H9 (cell line): ENCODE data around the gene PPFIA2. TPM values are rescaled to one million over a fixed set of nuclear protein-coding genes. Genes with fewer than 3 reads are reported as not detected.

Source experiments
- DNase-seq: peaks from one replicate; pipeline ENCODE4 v3.0.0-alpha.2; 2017
- H2AFZ ChIP-seq: one replicate; pipeline ENCODE4 v1.6.1; 2013; ENCODE audit warnings: mild to moderate bottlenecking, low read length, control low read depth, moderate library complexity
- H2AK5ac ChIP-seq: 2 replicates; pipeline ENCODE4 v1.6.1; 2013; ENCODE audit warnings: low read length, control low read depth, mixed read lengths; ENCODE audit not compliant: insufficient read length
- H2BK120ac ChIP-seq: one replicate; pipeline ENCODE4 v1.6.1; 2013; ENCODE audit warnings: low read depth, mild to moderate bottlenecking, low read length, control low read depth, inconsistent platforms; ENCODE audit not compliant: poor library complexity, severe bottlenecking
- H2BK12ac ChIP-seq: 2 replicates; pipeline ENCODE4 v1.6.1; 2013; ENCODE audit warnings: low read length, control low read depth, mixed read lengths, low read depth; ENCODE audit not compliant: insufficient read length
- H2BK15ac ChIP-seq: 2 replicates; pipeline ENCODE4 v1.6.1; 2013; ENCODE audit warnings: low read depth, low read length, control low read depth
- H2BK20ac ChIP-seq: one replicate; pipeline ENCODE4 v1.6.1; 2013; ENCODE audit warnings: low read depth, mild to moderate bottlenecking, low read length, control low read depth, inconsistent platforms; ENCODE audit not compliant: poor library complexity, severe bottlenecking
- H2BK5ac ChIP-seq: 2 replicates; pipeline ENCODE4 v1.6.1; 2013; ENCODE audit warnings: low read length, control low read depth, mixed read lengths; ENCODE audit not compliant: insufficient read length
- H3K14ac ChIP-seq: 2 replicates; pipeline ENCODE4 v1.6.1; 2013; ENCODE audit warnings: low read length, control low read depth; ENCODE audit not compliant: insufficient read depth
- H3K18ac ChIP-seq: 2 replicates; pipeline ENCODE4 v1.6.1; 2013; ENCODE audit warnings: low read depth, mild to moderate bottlenecking, mixed read lengths, low read length, control low read depth; ENCODE audit not compliant: insufficient read length
- H3K23ac ChIP-seq: 2 replicates; pipeline ENCODE4 v1.6.1; 2013; ENCODE audit warnings: low read length, control low read depth, mixed read lengths, low read depth; ENCODE audit not compliant: insufficient read length
- H3K23me2 ChIP-seq: 2 replicates; pipeline ENCODE4 v1.6.1; 2013; ENCODE audit warnings: low read depth, mild to moderate bottlenecking, mixed read lengths, low read length, control low read depth; ENCODE audit not compliant: insufficient read length, poor library complexity, severe bottlenecking
- H3K27ac ChIP-seq: 2 replicates; pipeline ENCODE4 v1.5.1; 2013; ENCODE audit warnings: low read length, control low read depth, mixed read lengths, low read depth; ENCODE audit not compliant: insufficient read length
- H3K27me3 ChIP-seq: 2 replicates; pipeline ENCODE4 v1.6.1; 2013; ENCODE audit warnings: low read length, control low read depth, inconsistent platforms; ENCODE audit not compliant: insufficient read depth
- H3K4ac ChIP-seq: 2 replicates; pipeline ENCODE4 v1.6.1; 2013; ENCODE audit warnings: low read depth, mild to moderate bottlenecking, control low read depth, inconsistent platforms, low read length, moderate library complexity
- H3K4me1 ChIP-seq: 2 replicates; pipeline ENCODE4 v1.6.1; 2013; ENCODE audit warnings: low read length, control low read depth, inconsistent platforms; ENCODE audit not compliant: insufficient read depth
- H3K4me2 ChIP-seq: 2 replicates; pipeline ENCODE4 v1.6.1; 2013; ENCODE audit warnings: low read length, control low read depth, mixed read lengths; ENCODE audit not compliant: insufficient read length, insufficient read depth
- H3K56ac ChIP-seq: 2 replicates; pipeline ENCODE4 v1.6.1; 2013; ENCODE audit warnings: low read depth, mild to moderate bottlenecking, mixed read lengths, low read length, control low read depth; ENCODE audit not compliant: insufficient read length
- H3K79me1 ChIP-seq: 2 replicates; pipeline ENCODE4 v1.6.1; 2013; ENCODE audit warnings: low read depth, mild to moderate bottlenecking, moderate library complexity, low read length, control low read depth, inconsistent platforms; ENCODE audit not compliant: insufficient read depth, poor library complexity, severe bottlenecking
- H3K79me2 ChIP-seq: 2 replicates; pipeline ENCODE4 v1.6.1; 2013; ENCODE audit warnings: low read length, control low read depth, inconsistent platforms; ENCODE audit not compliant: insufficient read depth
- H3K9ac ChIP-seq: 2 replicates; pipeline ENCODE4 v1.6.1; 2013; ENCODE audit warnings: low read length, control low read depth, mixed read lengths; ENCODE audit not compliant: insufficient read length; ENCODE audit errors: extremely low read depth
- H3K9me3 ChIP-seq: one replicate; pipeline ENCODE4 v1.6.1; 2013; ENCODE audit warnings: low read depth, low read length, inconsistent platforms; ENCODE audit not compliant: control insufficient read depth
- H3T11ph ChIP-seq: one replicate; pipeline ENCODE4 v1.6.1; 2013; ENCODE audit warnings: mild to moderate bottlenecking, low read length, control low read depth, inconsistent platforms
- H4K20me1 ChIP-seq: one replicate; pipeline ENCODE4 v1.6.1; 2013; ENCODE audit not compliant: control insufficient read depth, insufficient read length, insufficient read depth
- H4K5ac ChIP-seq: 2 replicates; pipeline ENCODE4 v1.6.1; 2013; ENCODE audit warnings: low read depth, mild to moderate bottlenecking, mixed read lengths, low read length, control low read depth; ENCODE audit not compliant: insufficient read length
- H4K8ac ChIP-seq: replicated peaks from 2 replicates; pipeline ENCODE4 v1.6.1; 2013; ENCODE audit warnings: low read length, control low read depth, mixed read lengths, low read depth; ENCODE audit not compliant: insufficient read length
- H4K91ac ChIP-seq: 2 replicates; pipeline ENCODE4 v1.6.1; 2013; ENCODE audit warnings: low read depth, mild to moderate bottlenecking, moderate library complexity, mixed read lengths, low read length, control low read depth; ENCODE audit not compliant: insufficient read length
- H3K27ac Mint-ChIP-seq, 3 experiments: 2 replicates in 2 of 3; 3 replicates in 1 of 3; pipeline ENCODE4 v1.8.0; 2020 to 2021; ENCODE audit warnings: mixed read lengths in 3 of 3, mild to moderate bottlenecking in 1 of 3, moderate library complexity in 1 of 3
- H3K27me3 Mint-ChIP-seq: 2 replicates; pipeline ENCODE4 v1.8.0; 2021; ENCODE audit warnings: low read depth, mild to moderate bottlenecking, moderate library complexity, mixed read lengths
- H3K36me3 Mint-ChIP-seq, 3 experiments: 2 replicates in 2 of 3; 3 replicates in 1 of 3; pipeline ENCODE4 v1.8.0; 2020 to 2021; ENCODE audit warnings: low read depth in 3 of 3, mixed read lengths in 3 of 3; ENCODE audit not compliant: insufficient read depth in 1 of 3
- H3K4me1 Mint-ChIP-seq, 2 experiments: 2 replicates each; pipeline ENCODE4 v1.8.0; 2020; ENCODE audit warnings: mixed read lengths in 2 of 2
- H3K4me3 Mint-ChIP-seq, 2 experiments: 2 replicates in 1 of 2; 3 replicates in 1 of 2; pipeline ENCODE4 v1.8.0; 2020 to 2021; ENCODE audit warnings: mild to moderate bottlenecking in 2 of 2, mixed read lengths in 2 of 2, moderate library complexity in 1 of 2
- H3K9me3 Mint-ChIP-seq, 2 experiments: 2 replicates in 1 of 2; 3 replicates in 1 of 2; pipeline ENCODE4 v1.8.0; 2020; ENCODE audit warnings: mild to moderate bottlenecking in 2 of 2, mixed read lengths in 2 of 2, moderate library complexity in 1 of 2
- WGBS: extraction: QIAGEN DNeasy Blood & Tissue Kit; methylation state at CpG from one replicate; pipeline ENCODE4 v1.1.7; 2013; ENCODE audit warnings: missing lambda C conversion rate, low lambda C conversion rate, mixed read lengths; ENCODE audit not compliant: insufficient read length; ENCODE audit errors: extremely low coverage; 5-methylcytosine and 5-hydroxymethylcytosine counted together
- total RNA-seq: library from RNA; stranded (reverse); gene quantifications from 2 replicates; pipeline ENCODE4 v1.2.1, GENCODE V29; 2021
- TF ChIP-seq, protein P1 (sequence below): fragments of 200-600 bp; sonication (generic); conservative IDR thresholded peaks from 3 replicates; pipeline ENCODE4 v1.8.0; 2021; ENCODE audit warnings: antibody characterized with exemption, mild to moderate bottlenecking

PPFIA2 gene
- total RNA-seq, 1 experiment from 2014 or later, result 1.3 TPM

DNA sequence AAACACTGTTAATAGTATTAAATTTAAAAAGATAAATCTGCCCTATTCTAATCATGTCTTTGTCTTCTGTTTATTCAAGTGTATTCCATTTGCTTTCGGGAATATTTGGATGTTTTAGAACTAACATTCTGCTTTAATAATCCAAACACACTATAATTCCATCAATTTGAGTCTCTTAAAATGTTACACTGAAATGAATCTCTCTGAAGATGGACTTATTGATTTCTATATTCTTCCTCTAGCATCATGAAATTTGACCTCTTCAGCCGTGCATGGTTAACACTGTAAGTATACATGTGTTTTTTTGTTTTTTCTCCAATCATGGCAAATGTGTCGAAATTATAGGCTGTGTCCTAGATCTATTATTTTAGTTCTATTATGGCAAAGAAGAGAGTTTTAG is 342.1 kb downstream of the PPFIA2 start:
- no peaks in the 10 kb centered on the region for H4K20me1 ChIP-seq
- WGBS, result no CpG with 5 or more reads among the region's 3 CpGs

More for the DNA sequence above, 342.1 kb downstream of the PPFIA2 start:
- H2BK5ac ChIP-seq, result no peak overlapping the region
- H2BK120ac ChIP-seq, result no peak overlapping the region
- no peak overlapping the region for H3K4ac ChIP-seq
- H3K23me2 ChIP-seq, result no peaks in the 10 kb centered on the region
- H3K27ac Mint-ChIP-seq, result no peak overlapping the region
- H3K36me3 Mint-ChIP-seq, result no peaks in the 10 kb centered on the region
- H3K27me3 ChIP-seq, result no peaks in the 10 kb centered on the region
- no peaks in the 10 kb centered on the region for H3K79me2 ChIP-seq
- H2BK20ac ChIP-seq, result no peak overlapping the region
- no peaks in the 10 kb centered on the region for H3K79me1 ChIP-seq
- H3K27ac ChIP-seq, result no peak overlapping the region
- no peaks in the 10 kb centered on the region for H3K9me3 ChIP-seq
- H4K5ac ChIP-seq, result no peak overlapping the region
- H4K91ac ChIP-seq, result no peak overlapping the region
- no peak overlapping the region for H3K18ac ChIP-seq
- H3K4me2 ChIP-seq, result no peak overlapping the region
- H3K23ac ChIP-seq, result no peak overlapping the region
- no peaks in the 10 kb centered on the region for H3K4me1 ChIP-seq
- H4K8ac ChIP-seq, result no peak overlapping the region
- H3K9me3 Mint-ChIP-seq, result peaks cover under 1 to 4% of the 10 kb centered on the region in 2 experiments; a peak in 2 of 5 replicates
- H3K27me3 Mint-ChIP-seq, result no peaks in the 10 kb centered on the region
- no peak overlapping the region for H2BK12ac ChIP-seq
- H3T11ph ChIP-seq, result no peak overlapping the region
- no peak overlapping the region for H3K14ac ChIP-seq
- H2AFZ ChIP-seq, result no peak overlapping the region
- H2AK5ac ChIP-seq, result no peak overlapping the region
- no peak overlapping the region for H3K9ac ChIP-seq
- 0 out of 4 replicates have a peak, but pooled peaks cover 0 to 2% of the 10 kb centered on the region in 2 experiments for H3K4me1 Mint-ChIP-seq
- H3K56ac ChIP-seq, result no peak overlapping the region
- H3K4me3 Mint-ChIP-seq, result no peak overlapping the region
- TF ChIP-seq, protein P1, sequence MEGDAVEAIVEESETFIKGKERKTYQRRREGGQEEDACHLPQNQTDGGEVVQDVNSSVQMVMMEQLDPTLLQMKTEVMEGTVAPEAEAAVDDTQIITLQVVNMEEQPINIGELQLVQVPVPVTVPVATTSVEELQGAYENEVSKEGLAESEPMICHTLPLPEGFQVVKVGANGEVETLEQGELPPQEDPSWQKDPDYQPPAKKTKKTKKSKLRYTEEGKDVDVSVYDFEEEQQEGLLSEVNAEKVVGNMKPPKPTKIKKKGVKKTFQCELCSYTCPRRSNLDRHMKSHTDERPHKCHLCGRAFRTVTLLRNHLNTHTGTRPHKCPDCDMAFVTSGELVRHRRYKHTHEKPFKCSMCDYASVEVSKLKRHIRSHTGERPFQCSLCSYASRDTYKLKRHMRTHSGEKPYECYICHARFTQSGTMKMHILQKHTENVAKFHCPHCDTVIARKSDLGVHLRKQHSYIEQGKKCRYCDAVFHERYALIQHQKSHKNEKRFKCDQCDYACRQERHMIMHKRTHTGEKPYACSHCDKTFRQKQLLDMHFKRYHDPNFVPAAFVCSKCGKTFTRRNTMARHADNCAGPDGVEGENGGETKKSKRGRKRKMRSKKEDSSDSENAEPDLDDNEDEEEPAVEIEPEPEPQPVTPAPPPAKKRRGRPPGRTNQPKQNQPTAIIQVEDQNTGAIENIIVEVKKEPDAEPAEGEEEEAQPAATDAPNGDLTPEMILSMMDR, result no peak
- no peak overlapping the region for H2BK15ac ChIP-seq
- no peak for DNase-seq
